ENCODE results near the gene EFTUD2. TPM values are rescaled to one million over a fixed set of nuclear protein-coding genes. Genes with fewer than 3 reads are reported as not detected.

The EFTUD2 gene
- total and polyA plus RNA-seq, 2 of the 13 experiments (the other 11 are each of a cell fraction or from before 2014, with no cell fraction given) = 111 to 137 TPM

GRCh38 chr17:44899074-44899782 lies at the start of gene EFTUD2 (continued):
- peak; percentile 75 for TF ChIP-seq ZBTB43 (CRISPR knock-in tag; conservative IDR thresholded peaks at IDR 0.05)
- TF ChIP-seq MXD4 (CRISPR knock-in tag; IDR thresholded peaks at IDR 0.05) = peak; percentile 98
- peak; percentile 93 for TF ChIP-seq ZNF205 (CRISPR knock-in tag; IDR thresholded peaks at IDR 0.05)
- no peak for TF ChIP-seq KLF13 (CRISPR knock-in tag; IDR thresholded peaks at IDR 0.05)
- no peak; the same call in 1 of the 2 replicates for TF ChIP-seq TBP (CRISPR knock-in tag; IDR thresholded peaks at IDR 0.05)
- peak; percentile 81 for TF ChIP-seq SOX5 (CRISPR knock-in tag; IDR thresholded peaks at IDR 0.05; ENCODE audit: borderline replicate concordance)
- peak; percentile 96; the same call in 1 of the 2 replicates for TF ChIP-seq ZNF430 (CRISPR knock-in tag; IDR thresholded peaks at IDR 0.05)
- TF ChIP-seq ZNF619 (CRISPR knock-in tag; IDR thresholded peaks at IDR 0.05) = peak; percentile 96; the same call in 1 of the 2 replicates
- TF ChIP-seq MBNL3 (CRISPR knock-in tag; conservative IDR thresholded peaks at IDR 0.05) = no peak
- TF ChIP-seq, protein P1, sequence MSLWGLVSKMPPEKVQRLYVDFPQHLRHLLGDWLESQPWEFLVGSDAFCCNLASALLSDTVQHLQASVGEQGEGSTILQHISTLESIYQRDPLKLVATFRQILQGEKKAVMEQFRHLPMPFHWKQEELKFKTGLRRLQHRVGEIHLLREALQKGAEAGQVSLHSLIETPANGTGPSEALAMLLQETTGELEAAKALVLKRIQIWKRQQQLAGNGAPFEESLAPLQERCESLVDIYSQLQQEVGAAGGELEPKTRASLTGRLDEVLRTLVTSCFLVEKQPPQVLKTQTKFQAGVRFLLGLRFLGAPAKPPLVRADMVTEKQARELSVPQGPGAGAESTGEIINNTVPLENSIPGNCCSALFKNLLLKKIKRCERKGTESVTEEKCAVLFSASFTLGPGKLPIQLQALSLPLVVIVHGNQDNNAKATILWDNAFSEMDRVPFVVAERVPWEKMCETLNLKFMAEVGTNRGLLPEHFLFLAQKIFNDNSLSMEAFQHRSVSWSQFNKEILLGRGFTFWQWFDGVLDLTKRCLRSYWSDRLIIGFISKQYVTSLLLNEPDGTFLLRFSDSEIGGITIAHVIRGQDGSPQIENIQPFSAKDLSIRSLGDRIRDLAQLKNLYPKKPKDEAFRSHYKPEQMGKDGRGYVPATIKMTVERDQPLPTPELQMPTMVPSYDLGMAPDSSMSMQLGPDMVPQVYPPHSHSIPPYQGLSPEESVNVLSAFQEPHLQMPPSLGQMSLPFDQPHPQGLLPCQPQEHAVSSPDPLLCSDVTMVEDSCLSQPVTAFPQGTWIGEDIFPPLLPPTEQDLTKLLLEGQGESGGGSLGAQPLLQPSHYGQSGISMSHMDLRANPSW (CRISPR knock-in tag; IDR thresholded peaks at IDR 0.05; ENCODE audit: borderline replicate concordance) = peak; percentile 98; the same call in 1 of the 2 replicates
- TF ChIP-seq ZNF292 (CRISPR knock-in tag; IDR thresholded peaks at IDR 0.05; ENCODE audit: borderline replicate concordance, low read depth) = peak; percentile 70; the same call in 1 of the 2 replicates
- 0 out of 2 replicates have a peak, but pooled peaks have one; percentile 57 for TF ChIP-seq CC2D1A (CRISPR knock-in tag; IDR thresholded peaks at IDR 0.05)
- peak; percentile 18; the same call in 1 of the 2 replicates for TF ChIP-seq MZF1 (CRISPR knock-in tag; IDR thresholded peaks at IDR 0.05; ENCODE audit: borderline replicate concordance)
- peak; percentile 100 for TF ChIP-seq HDAC1 (CRISPR knock-in tag; IDR thresholded peaks at IDR 0.05)
- peak; percentile 98 for TF ChIP-seq ZFP91 (CRISPR knock-in tag; IDR thresholded peaks at IDR 0.05; ENCODE audit: borderline replicate concordance)
- TF ChIP-seq SCMH1 (CRISPR knock-in tag; IDR thresholded peaks at IDR 0.05; ENCODE audit: borderline replicate concordance) = no peak
- no peak for TF ChIP-seq MTF1 (CRISPR knock-in tag; IDR thresholded peaks at IDR 0.05)
- peak; percentile 82 for TF ChIP-seq AGO1 (IDR thresholded peaks at IDR 0.05; ENCODE audit: low read depth, low read length, poor library complexity, severe bottlenecking)
- TF ChIP-seq EZH2 (conservative IDR thresholded peaks at IDR 0.05; ENCODE audit: low read depth, low read length) = no peak
- TF ChIP-seq ZSCAN22 (CRISPR knock-in tag; IDR thresholded peaks at IDR 0.05) = peak; percentile 49; the same call in 1 of the 2 replicates
- TF ChIP-seq NCOA5 (CRISPR knock-in tag; IDR thresholded peaks at IDR 0.05) = no peak
- no peak for TF ChIP-seq ATRX (CRISPR knock-in tag; IDR thresholded peaks at IDR 0.05; ENCODE audit: borderline replicate concordance)
- TF ChIP-seq LCORL (IDR thresholded peaks at IDR 0.05) = peak; percentile 90
- no peak; the same call in none of the 2 replicates for TF ChIP-seq LCORL (CRISPR knock-in tag; IDR thresholded peaks at IDR 0.05)
- TF ChIP-seq ZNF34 (CRISPR knock-in tag; IDR thresholded peaks at IDR 0.05; ENCODE audit: borderline replicate concordance) = peak; percentile 90; the same call in 1 of the 2 replicates
- TF ChIP-seq RBM22 (optimal IDR thresholded peaks at IDR 0.05; ENCODE audit: low read length) = peak; percentile 54
